Activated effector memory CD4-positive, alpha-beta T cell treated with anti-CD3 and anti-CD28 coated beads, Interleukin-2, amount 50 U/mL, for 16 hours (primary cell): ENCODE results near the gene GRIK5.

ENCODE experiments used
- DNase-seq: peaks from one replicate; pipeline ENCODE4 v3.0.0-alpha.2; 2020

The GRIK5 gene

DNA sequence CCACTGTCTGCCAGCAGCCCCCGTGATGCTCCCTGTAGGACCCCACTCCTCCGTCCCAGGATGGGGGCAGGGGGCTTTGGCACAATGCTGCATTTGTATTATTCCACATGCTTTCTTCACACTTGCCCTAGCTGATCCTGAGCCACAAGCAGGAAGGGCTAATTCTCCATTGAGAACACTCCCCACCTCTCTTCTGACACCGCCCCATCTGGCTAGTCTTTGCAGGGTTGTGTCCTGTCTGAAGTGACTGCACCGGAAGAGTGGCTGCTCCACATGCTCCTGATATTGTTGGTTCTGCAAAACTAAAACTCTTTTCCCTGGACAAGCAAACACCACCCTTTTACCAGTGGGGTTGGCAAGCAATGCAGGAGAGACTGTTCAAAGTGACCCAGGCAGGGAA, 23.9 kb upstream of the GRIK5 start:
- no peak for DNase-seq

DNA sequence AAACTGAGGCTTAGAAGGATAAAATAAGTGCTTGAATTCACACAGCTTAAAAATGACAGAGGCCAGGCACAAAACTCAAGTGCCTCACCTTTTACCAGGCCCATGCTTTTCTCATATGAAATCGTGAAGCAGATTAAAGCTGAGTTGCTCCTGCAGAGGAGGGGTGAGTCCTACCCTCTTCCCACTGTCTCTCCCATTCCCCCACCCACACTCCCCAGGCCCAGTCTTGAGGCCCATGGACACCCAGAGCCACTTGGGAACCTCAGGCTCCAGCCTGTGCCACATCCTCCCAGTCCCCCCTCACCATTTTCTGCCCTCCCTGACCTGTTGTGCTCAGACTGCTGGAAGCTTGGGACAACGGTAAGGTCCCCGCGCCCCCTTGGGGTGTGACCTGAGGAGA, 23.5 kb upstream of the GRIK5 start:
- no peak for DNase-seq

DNA sequence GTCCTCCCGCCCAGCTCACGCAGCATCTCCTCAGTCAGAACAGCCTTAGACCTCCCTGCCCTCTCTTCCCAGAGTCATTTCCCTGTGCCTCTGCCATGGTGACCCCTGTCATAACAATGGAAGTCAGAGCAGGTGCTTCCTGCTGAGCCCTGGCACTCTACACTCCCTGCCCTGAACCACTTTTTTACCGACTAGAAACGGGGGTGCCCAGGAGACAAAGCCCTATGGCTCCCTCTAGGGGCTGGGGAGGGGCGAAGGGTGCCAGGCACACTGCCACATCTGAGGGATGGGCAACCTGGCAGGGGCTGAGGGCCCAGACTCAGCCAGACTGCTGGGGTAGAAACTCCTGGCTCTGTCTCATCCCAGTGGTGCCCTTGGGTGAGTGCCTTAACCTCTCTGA, 22.3 kb upstream of the GRIK5 start:
- DNase-seq = peak; percentile 77

DNA sequence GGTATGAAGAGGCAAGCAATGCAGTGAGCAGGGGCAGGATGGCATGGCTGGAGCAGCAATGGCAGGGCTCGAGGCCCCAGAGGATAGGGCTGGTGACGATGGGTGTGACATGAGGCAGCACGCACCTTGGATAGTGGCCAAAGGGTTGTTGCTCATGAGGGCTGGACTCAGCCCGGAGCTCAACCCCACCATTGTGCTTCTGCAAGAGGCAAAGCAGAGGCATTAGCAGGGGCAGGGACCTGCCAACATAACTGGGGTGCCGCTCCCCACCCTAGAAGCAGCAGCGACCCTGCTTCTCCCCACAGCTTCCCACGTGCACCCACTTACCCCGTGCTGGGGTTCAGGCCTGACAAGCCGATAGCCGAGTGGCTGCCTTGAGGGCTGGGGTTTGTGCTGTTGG, 21.7 kb upstream of the GRIK5 start:
- no peak for DNase-seq

DNA sequence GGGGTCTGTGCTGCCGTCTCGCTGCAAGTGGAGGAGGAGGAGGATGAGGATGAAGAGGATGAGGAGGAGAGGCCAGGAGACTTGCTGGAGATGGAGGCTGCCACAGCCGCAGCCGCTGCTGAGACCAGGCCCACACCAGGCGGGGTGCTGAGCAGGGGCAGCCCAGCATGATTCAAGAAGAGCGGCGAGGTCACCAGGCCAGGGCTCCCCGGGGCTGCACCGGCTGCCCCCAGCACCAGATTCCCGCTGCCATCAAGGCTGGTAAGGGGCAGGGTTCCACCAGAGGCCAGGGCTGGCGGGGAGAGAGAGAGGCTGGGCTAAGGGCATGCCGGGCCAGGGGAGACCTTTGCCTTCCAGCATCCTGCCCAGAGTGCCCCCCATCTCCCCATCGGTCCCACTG, 21.3 kb upstream of the GRIK5 start:
- peak; percentile 60 for DNase-seq

DNA sequence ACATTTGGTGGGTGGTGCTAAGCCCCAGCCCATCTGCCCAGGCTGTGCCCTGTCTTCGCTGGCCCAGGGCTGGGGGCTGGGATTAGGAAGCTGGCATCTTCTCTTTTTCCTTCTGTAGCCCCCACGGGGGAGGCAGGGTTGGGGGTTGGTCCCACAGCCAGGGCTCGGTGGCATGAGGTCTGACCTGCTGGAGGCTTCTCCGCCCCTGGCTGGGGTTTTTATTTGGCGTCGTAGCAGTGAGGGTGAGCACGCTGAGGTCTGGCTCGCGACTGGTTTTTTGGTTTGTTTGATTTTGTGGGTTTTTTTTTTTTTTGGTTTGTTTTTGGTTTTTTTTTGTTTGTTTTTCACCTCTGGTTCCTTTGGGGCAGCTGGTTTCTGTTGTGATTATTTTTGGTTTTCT, 20.7 kb upstream of the GRIK5 start:
- DNase-seq = no peak

DNA sequence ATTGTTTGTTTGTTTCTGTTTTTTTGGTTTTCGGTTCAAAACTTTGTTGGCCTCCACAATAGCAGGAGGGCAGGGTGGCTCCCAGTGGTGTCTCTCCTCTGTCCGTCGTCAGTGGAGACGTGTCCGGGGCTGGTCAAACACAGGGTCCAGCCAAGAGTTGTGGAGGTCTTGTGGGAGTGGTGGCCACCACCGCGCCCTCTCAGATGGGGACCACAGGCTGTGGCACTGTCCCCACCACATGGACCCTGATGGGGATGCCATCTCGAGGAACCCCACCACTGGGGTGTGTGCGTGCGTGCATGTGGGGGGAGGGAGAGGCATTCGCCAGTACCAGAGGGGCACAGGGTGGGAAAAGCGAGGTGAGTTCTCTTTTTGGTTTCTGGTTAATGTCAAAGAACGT, 19.8 kb upstream of the GRIK5 start:
- DNase-seq = no peak

DNA sequence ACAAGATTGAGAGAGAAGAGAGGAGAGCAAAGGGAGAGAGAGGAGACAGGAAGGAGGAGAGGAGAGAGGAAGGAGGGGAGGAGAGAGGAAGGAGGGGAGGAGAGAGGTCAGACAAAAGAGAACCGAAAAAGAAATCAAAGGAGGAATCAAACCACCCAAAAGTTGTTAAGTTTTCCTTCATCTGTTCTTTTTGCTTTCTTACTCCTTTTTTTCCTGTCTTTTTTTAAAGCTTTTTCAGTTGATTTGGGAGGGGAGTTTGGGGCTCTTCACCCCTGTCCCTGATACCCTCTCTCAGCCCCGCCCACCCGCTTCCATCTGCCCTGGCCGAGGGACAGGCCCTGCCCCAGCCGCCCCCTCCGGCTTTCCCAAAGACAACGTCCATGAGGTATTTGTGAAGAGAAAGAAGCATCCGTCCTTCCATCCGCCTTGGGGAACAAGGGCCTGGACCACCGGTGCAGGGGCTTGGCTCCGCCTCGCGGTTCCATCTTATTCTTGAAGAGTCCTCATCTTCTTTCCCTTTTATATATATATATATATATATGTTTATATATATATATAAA, 19.3 kb upstream of the GRIK5 start:
- no peak for DNase-seq

DNA sequence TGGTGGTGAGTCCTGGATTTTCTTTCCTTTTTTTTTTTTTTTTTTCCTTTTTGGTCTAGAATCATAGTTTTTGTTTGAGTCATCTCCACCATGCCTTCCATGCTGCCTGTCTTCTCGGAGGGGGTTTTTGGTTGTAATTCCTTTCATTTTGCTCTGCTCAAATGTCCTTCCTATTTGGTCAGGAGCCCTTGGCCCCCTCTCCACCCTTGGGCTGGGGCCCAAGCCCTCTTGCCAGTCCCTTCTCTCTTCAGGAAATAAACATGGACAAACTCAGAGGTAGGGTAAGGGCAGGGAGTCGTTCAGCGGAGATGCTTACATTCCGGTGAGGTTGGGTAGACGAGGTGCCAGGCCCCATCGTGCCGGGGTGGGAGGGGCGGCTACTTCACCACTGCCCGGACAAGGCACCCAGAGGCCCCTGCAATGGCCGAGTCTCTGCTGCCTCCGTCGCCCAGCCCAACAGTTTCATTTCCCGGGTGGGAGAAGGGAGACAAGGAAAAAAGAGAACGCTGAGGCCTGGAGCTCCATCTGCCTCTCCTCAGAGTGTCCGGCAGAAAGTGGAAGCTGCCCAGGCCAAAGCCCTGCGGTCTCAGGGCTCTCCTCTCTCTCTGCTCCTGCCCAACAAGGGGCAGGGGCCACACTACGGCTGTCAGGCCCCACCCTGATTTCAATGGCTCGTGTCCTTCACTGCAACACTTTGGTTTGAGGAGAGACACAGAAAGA, 18.6 kb upstream of the GRIK5 start:
- DNase-seq = no peak

DNA sequence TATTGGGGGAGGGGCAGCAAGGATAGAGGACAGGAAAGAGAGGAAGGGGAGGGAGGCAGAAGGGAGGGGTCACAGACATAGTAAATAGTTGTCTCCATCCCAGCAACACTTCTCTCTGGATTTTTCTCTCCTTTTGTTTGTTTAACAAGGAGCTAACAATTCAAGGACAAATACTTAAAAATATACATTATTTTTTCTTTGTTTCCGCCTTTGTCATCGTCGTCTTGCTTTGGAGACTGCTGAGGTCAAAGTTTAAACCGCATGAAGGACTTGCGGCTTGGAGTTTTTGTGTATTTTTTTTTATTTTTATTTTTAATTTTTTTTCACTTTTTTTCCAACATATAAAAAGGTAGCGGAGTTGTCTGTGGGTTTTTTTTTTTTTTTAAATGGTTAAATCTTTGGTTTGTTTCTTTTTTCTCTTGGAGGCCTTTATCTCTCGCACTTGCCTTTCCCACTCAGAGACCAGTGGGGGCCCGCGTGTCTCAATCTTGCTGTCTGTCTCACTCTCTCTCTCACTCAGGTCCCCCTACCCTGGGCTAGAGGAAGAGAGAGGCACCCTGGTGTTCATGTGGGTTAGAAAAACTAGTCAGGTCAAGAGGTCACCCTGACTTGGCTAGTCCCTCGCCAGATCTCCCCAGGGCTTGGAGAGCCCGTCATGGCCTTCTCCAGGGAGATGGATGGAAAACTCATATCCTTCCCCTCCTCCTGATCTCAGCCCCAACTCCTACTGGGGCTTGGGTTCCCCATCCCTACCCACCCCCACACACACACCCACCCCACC, 17.0 kb upstream of the GRIK5 start:
- no peak for DNase-seq

DNA sequence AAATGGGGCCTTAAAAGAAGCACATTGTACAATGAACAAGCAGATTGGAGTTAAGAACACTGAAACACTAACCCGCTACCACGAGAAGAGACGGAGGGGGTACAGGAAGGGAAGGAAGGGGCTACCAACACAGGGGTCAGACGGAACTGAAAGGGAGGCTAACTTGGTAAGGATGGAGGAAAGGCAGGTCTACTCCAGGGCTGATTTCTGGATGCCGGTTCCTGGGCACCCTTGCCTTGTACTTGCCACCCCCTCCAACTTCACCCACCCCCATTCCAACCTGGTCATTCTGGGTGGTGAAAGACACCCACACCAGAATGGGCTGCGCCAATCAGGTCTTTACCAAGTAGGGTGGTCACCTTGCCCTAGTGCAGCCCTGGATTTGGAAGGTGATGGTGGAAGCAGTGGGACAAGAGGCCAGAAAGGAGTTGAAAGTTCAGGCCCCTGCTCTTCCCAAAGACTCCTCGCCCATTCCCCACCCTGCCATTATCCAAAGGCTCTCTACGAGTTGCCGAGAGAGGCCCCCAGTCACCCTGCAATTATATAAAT, 16.3 kb upstream of the GRIK5 start:
- no peak for DNase-seq

DNA sequence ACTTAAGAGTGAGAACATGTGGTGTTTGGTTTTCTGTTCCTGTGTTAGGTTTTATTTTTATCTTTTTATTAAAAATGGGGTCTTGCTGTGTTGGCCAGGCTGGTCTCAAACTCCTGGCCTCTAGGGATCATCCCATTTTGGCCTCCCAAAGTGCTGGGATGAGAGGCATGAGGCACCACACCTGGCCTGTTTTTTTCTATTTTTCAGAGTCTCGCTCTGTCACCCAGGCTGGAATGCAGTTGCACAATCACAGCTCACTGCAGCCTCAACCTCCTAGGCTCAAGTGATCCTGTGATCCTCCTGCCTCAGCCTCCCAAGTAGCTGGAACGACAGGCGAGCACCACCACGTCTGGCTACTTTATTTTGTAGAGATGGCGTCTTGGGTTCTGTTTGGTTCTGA, 13.5 kb upstream of the GRIK5 start:
- DNase-seq = no peak

DNA sequence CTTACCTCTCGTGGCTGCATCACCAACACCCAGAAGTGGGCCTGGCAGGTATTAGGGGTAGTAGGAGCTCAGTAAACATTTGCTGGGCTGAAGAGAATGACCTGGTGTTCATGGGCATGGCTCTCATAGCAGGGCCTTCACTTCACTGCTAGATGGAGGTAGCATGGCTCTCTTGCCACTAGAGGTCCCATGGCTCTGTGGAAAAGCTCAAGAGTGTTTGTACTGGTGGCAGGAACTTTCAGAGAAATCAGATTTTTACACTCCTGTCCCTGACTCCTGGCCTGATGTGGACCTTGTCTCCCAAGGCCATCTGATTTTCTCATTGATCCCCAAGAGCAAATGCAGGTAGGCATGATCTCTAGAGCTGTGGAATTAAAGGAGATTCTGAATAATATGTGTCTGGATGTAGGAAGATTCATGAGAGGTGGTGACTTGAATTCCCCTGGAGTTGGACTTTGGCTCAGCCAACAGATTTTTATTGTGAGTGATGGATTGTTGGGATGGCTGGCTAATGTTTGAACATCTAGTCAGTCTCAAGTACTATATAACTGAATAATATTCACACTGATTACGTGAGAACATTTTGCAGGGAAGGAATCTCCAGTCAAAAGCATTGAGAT, 11.7 kb upstream of the GRIK5 start:
- DNase-seq = no peak

DNA sequence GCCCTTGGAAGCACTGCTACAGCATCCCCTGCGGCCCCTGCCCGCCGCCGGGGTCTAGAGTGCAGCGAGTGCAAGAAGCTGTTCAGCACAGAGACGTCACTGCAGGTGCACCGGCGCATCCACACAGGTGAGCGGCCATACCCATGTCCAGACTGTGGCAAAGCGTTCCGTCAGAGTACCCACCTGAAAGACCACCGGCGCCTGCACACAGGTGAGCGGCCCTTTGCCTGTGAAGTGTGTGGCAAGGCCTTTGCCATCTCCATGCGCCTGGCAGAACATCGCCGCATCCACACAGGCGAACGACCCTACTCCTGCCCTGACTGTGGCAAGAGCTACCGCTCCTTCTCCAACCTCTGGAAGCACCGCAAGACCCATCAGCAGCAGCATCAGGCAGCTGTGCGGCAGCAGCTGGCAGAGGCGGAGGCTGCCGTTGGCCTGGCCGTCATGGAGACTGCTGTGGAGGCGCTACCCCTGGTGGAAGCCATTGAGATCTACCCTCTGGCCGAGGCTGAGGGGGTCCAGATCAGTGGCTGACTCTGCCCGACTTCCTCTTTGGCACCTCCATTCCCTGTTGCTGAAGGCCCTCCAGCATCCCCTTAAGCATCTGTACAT, 10.9 kb upstream of the GRIK5 start:
- DNase-seq = no peak

DNA sequence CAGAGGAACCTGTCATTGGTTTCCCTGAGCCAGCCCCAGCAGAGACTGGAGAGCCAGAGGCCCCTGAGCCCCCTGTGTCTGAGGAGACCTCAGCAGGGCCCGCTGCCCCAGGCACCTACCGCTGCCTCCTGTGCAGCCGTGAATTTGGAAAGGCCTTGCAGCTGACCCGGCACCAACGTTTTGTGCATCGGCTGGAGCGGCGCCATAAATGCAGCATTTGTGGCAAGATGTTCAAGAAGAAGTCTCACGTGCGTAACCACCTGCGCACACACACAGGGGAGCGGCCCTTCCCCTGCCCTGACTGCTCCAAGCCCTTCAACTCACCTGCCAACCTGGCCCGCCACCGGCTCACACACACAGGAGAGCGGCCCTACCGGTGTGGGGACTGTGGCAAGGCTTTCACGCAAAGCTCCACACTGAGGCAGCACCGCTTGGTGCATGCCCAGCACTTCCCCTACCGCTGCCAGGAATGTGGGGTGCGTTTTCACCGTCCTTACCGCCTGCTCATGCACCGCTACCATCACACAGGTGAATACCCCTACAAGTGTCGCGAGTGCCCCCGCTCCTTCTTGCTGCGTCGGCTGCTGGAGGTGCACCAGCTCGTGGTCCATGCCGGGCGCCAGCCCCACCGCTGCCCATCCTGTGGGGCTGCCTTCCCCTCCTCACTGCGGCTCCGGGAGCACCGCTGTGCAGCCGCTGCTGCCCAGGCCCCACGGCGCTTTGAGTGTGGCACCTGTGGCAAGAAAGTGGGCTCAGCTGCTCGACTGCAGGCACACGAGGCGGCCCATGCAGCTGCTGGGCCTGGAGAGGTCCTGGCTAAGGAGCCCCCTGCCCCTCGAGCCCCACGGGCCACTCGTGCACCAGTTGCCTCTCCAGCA, 10.1 kb upstream of the GRIK5 start:
- DNase-seq = no peak

DNA sequence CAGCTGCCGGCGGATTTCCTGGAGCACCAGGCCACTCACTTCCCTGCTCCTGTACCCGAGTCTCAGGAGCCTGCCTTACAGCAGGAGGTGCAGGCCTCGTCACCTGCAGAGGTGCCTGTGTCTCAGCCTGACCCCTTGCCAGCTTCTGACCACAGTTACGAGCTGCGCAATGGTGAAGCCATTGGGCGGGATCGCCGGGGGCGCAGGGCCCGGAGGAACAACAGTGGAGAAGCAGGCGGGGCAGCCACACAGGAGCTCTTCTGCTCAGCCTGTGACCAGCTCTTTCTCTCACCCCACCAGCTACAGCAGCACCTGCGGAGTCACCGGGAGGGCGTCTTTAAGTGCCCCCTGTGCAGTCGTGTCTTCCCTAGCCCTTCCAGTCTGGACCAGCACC, 9.3 kb upstream of the GRIK5 start:
- no peak for DNase-seq

DNA sequence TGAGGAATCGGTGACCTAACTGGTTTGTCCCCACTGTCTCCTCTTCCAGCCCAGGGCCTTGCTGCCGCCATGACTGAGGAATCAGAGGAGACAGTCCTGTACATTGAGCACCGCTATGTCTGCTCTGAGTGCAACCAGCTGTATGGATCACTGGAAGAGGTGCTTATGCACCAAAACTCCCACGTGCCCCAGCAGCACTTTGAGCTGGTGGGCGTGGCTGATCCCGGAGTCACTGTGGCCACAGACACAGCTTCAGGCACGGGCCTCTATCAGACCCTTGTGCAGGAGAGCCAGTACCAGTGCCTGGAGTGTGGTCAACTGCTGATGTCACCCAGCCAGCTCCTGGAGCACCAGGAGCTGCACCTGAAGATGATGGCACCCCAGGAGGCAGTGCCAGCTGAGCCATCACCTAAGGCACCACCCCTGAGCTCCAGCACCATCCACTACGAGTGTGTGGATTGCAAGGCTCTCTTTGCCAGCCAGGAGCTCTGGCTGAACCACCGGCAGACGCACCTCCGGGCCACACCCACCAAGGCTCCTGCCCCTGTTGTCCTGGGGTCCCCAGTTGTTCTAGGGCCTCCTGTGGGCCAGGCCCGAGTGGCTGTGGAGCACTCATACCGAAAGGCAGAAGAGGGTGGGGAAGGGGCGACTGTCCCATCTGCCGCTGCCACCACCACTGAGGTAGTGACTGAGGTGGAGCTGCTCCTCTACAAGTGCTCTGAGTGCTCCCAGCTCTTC, 8.7 kb upstream of the GRIK5 start:
- DNase-seq = no peak

DNA sequence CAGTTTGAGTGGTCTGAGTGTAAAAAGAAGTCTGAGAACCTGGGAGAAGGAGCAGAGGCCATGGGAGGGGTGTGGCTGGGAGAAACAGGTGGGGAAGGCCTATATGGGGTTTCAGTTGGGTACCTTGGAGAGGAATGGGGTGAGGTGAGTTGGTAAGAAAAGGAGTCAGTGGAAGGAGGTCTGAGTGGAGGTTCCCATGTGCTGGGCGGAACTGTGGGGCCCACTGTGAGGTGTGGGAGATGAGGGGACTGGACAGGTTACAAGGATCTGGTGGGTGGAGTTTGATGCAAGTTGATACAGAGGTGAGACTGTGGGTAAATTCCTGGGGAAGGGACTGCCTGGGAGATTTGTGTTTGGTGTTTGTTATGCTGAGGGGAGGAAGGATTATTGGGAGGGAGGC, 8.1 kb upstream of the GRIK5 start:
- DNase-seq = no peak

DNA sequence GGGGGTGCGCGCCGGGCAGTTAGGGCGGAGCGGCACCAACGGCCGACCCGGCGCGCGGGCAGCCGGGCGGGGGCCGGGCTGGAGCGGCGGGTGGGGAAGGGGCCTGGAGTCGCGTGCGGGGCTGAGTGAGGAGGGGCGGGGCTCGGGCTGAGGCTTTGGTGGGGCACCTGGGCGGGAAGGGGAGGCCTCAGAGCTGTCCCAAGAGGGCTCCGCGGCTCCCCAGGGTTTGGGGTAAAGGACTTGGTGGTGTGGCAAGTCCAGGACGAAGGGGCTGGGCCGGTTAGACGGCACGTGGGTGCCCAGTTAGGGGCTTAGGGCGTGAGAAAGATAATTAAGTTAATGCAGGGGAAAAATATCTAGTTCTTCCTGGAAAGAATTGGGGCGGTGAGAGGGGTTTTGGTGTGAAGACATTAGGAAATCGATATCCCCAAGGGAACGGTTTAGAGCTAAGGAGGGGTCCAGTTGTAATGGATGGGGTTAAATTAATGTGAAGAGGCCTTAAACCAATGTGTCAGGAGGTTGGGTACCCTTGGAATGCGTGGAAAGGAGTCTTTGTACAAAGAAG, 6.5 kb upstream of the GRIK5 start:
- DNase-seq = peak; percentile 81

DNA sequence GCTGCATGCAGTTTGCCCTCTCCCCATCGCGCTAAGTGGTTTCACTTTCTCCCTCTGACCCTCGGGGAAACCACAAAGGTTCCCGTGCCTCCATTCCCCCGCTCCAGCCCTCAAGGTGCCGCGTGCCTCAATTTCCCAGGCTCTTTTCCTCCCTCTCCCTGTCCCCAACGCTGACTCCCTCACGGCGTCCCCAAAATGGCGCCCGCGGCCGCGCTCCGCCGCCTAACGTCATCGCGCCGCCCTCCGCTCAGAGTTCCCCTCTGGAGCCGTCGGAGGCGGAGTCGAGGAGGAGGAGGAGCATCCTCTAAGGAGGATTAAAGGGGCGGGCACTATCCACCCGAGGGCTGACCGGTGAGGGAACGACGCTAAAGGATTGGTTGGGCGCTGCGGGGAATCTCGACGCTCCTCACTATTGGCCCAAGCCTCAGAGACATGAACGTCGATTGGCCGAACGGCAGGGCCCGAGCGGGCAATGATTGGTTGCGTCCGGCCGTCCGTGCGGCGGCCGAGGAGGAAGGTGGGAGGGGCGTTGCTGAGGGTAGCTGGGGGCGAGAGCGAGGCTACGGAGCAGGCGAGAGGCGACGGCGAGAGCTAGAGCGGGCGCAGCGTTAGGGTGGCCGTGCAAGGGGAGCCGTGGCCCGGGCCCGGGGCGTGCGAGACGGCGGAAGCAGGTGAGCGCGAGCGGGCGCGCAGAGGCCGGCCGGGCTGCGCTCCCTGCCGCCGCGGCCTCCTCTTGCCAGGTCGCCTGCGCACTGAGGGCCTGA, 5.8 kb upstream of the GRIK5 start, which contains the start of gene ZNF574:
TSS of gene ZNF574 (plus strand) at position 551 of the 764 bp plus-strand sequence. CDS start 2,441 bp downstream, outside the sequence.
- DNase-seq = peak; percentile 99
